ENCODE results near the gene GRHPR. TPM values are rescaled to one million over a fixed set of nuclear protein-coding genes. Genes with fewer than 3 reads are reported as not detected.

GRHPR gene
- total RNA-seq, 4 donors from 2014 or later, result 99.0 to 186 (median 119) TPM

- no peak for TF ChIP-seq CTCF (IDR thresholded peaks at IDR 0.05; ENCODE audit: low read depth)
Observed at GRCh38 chr9:37410969-37411785, 11.3 kb upstream of the GRHPR start.

GRCh38 chr9:37412431-37413151 is 9.9 kb upstream of the GRHPR start:
- TF ChIP-seq CTCF (IDR thresholded peaks at IDR 0.05; ENCODE audit: low read depth), result no peak

DNA sequence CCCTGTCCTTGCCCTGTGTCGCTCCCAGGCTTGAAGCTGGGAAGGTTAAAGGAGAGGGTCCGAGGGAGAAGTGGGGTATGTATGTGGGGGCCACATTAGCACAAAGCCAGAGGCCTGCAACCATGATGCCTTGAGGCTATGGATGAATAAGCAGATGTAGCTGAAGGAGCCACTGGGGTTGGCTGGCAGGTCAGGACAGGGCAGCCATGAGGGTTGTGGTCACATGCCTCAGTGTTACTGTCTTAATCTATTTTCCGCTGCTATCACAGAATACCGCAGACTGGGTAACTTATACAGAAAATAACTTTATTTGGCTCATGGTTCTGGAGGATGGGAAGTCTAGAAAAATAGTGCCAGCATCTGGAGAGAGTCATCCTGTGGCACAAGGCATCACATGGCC is 9.2 kb upstream of the GRHPR start:
- TF ChIP-seq CTCF (IDR thresholded peaks at IDR 0.05; ENCODE audit: low read depth), result no peak

- no peak for TF ChIP-seq CTCF (IDR thresholded peaks at IDR 0.05; ENCODE audit: low read depth)
Observed at GRCh38 chr9:37414503-37414943, 8.0 kb upstream of the GRHPR start.

- TF ChIP-seq CTCF (IDR thresholded peaks at IDR 0.05; ENCODE audit: low read depth), result no peak
Observed at GRCh38 chr9:37415011-37415719, 7.3 kb upstream of the GRHPR start.

DNA sequence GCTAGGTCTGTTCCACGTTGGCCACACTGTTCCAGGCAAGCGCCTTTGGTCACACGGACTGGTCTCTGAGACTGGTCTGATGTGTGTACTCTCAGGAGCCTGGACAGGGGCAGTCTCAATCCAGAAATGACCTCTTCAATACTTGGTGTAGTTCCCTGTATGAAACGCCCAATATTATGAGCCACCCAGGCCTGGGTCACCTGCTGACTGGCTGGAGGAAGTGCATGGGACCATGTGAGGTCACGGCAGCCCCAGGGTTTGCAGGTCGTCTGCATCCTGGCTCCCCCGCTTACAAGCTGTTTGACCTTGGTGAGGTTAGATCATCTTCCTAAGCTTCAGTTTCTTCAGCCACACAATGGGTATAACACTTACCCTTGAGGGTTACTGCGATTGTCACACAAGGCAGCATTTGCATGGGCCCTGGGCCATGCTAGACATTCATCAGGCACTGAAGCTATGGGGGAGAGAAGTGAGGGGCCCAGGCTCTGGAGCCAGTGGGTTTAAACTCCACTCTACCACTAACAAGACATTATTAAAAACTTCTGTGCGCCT is 5.2 kb upstream of the GRHPR start:
- TF ChIP-seq CTCF (IDR thresholded peaks at IDR 0.05; ENCODE audit: low read depth), result no peak
